Nucleus accumbens (tissue), 56 donors: ENCODE data around the gene LHX6.

ENCODE experiments used
- DNase-seq, 56 donors: peaks; one replicate each; lab custom pipeline; 2025; lab: John Stamatoyannopoulos, UW

LHX6 gene

GRCh38 chr9:122159026-122159924 lies 69.5 kb downstream of the LHX6 start, which contains the start of the genes MORN5 and NDUFA8:
Gene MORN5 (plus strand): TSS chr9:122159908. CDS start chr9:122159973, 65 bp downstream.
Gene NDUFA8 (minus strand): TSS chr9:122159779. CDS start chr9:122159677, 102 bp downstream.
- peak; percentile 34 to 95 (median 89) for DNase-seq

GRCh38 chr9:122158202-122158601 lies 70.6 kb downstream of the LHX6 start:
- no peak for DNase-seq

DNA sequence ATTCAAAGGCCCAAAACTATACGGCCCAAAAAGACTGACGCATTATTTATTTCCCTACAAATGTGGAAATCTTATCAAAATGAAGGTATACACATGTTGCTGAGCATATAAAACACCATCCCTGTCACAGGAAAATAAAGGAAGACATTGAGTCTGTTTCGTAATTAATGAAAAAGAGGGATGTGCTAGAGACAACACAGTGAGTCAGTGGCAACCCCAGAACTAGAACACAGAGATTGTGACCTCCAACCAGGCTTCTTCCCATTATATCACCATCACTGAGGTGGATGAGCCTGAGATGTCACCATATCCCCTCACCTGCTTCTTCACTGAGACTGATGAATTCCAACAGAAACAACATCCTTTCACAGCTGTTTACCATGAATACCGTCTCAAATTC lies 73.0 kb downstream of the LHX6 start:
- no peak for DNase-seq
